H9 (cell line): ENCODE results near the gene OR8G5. TPM values are rescaled to one million over a fixed set of nuclear protein-coding genes. Genes with fewer than 3 reads are reported as not detected.

Source experiments
- DNase-seq: peaks from one replicate; pipeline ENCODE4 v3.0.0-alpha.2; 2017
- H2AFZ ChIP-seq: one replicate; pipeline ENCODE4 v1.6.1; 2013; ENCODE audit warnings: mild to moderate bottlenecking, low read length, control low read depth, moderate library complexity
- H2AK5ac ChIP-seq: 2 replicates; pipeline ENCODE4 v1.6.1; 2013; ENCODE audit warnings: low read length, control low read depth, mixed read lengths; ENCODE audit not compliant: insufficient read length
- H2BK120ac ChIP-seq: one replicate; pipeline ENCODE4 v1.6.1; 2013; ENCODE audit warnings: low read depth, mild to moderate bottlenecking, low read length, control low read depth, inconsistent platforms; ENCODE audit not compliant: poor library complexity, severe bottlenecking
- H2BK12ac ChIP-seq: 2 replicates; pipeline ENCODE4 v1.6.1; 2013; ENCODE audit warnings: low read length, control low read depth, mixed read lengths, low read depth; ENCODE audit not compliant: insufficient read length
- H2BK15ac ChIP-seq: 2 replicates; pipeline ENCODE4 v1.6.1; 2013; ENCODE audit warnings: low read depth, low read length, control low read depth
- H2BK20ac ChIP-seq: one replicate; pipeline ENCODE4 v1.6.1; 2013; ENCODE audit warnings: low read depth, mild to moderate bottlenecking, low read length, control low read depth, inconsistent platforms; ENCODE audit not compliant: poor library complexity, severe bottlenecking
- H2BK5ac ChIP-seq: 2 replicates; pipeline ENCODE4 v1.6.1; 2013; ENCODE audit warnings: low read length, control low read depth, mixed read lengths; ENCODE audit not compliant: insufficient read length
- H3K14ac ChIP-seq: 2 replicates; pipeline ENCODE4 v1.6.1; 2013; ENCODE audit warnings: low read length, control low read depth; ENCODE audit not compliant: insufficient read depth
- H3K18ac ChIP-seq: 2 replicates; pipeline ENCODE4 v1.6.1; 2013; ENCODE audit warnings: low read depth, mild to moderate bottlenecking, mixed read lengths, low read length, control low read depth; ENCODE audit not compliant: insufficient read length
- H3K23ac ChIP-seq: 2 replicates; pipeline ENCODE4 v1.6.1; 2013; ENCODE audit warnings: low read length, control low read depth, mixed read lengths, low read depth; ENCODE audit not compliant: insufficient read length
- H3K23me2 ChIP-seq: 2 replicates; pipeline ENCODE4 v1.6.1; 2013; ENCODE audit warnings: low read depth, mild to moderate bottlenecking, mixed read lengths, low read length, control low read depth; ENCODE audit not compliant: insufficient read length, poor library complexity, severe bottlenecking
- H3K27ac ChIP-seq: 2 replicates; pipeline ENCODE4 v1.5.1; 2013; ENCODE audit warnings: low read length, control low read depth, mixed read lengths, low read depth; ENCODE audit not compliant: insufficient read length
- H3K27me3 ChIP-seq: 2 replicates; pipeline ENCODE4 v1.6.1; 2013; ENCODE audit warnings: low read length, control low read depth, inconsistent platforms; ENCODE audit not compliant: insufficient read depth
- H3K4ac ChIP-seq: 2 replicates; pipeline ENCODE4 v1.6.1; 2013; ENCODE audit warnings: low read depth, mild to moderate bottlenecking, control low read depth, inconsistent platforms, low read length, moderate library complexity
- H3K4me1 ChIP-seq: 2 replicates; pipeline ENCODE4 v1.6.1; 2013; ENCODE audit warnings: low read length, control low read depth, inconsistent platforms; ENCODE audit not compliant: insufficient read depth
- H3K4me2 ChIP-seq: 2 replicates; pipeline ENCODE4 v1.6.1; 2013; ENCODE audit warnings: low read length, control low read depth, mixed read lengths; ENCODE audit not compliant: insufficient read length, insufficient read depth
- H3K56ac ChIP-seq: 2 replicates; pipeline ENCODE4 v1.6.1; 2013; ENCODE audit warnings: low read depth, mild to moderate bottlenecking, mixed read lengths, low read length, control low read depth; ENCODE audit not compliant: insufficient read length
- H3K79me1 ChIP-seq: 2 replicates; pipeline ENCODE4 v1.6.1; 2013; ENCODE audit warnings: low read depth, mild to moderate bottlenecking, moderate library complexity, low read length, control low read depth, inconsistent platforms; ENCODE audit not compliant: insufficient read depth, poor library complexity, severe bottlenecking
- H3K79me2 ChIP-seq: 2 replicates; pipeline ENCODE4 v1.6.1; 2013; ENCODE audit warnings: low read length, control low read depth, inconsistent platforms; ENCODE audit not compliant: insufficient read depth
- H3K9ac ChIP-seq: 2 replicates; pipeline ENCODE4 v1.6.1; 2013; ENCODE audit warnings: low read length, control low read depth, mixed read lengths; ENCODE audit not compliant: insufficient read length; ENCODE audit errors: extremely low read depth
- H3K9me3 ChIP-seq: one replicate; pipeline ENCODE4 v1.6.1; 2013; ENCODE audit warnings: low read depth, low read length, inconsistent platforms; ENCODE audit not compliant: control insufficient read depth
- H3T11ph ChIP-seq: one replicate; pipeline ENCODE4 v1.6.1; 2013; ENCODE audit warnings: mild to moderate bottlenecking, low read length, control low read depth, inconsistent platforms
- H4K20me1 ChIP-seq: one replicate; pipeline ENCODE4 v1.6.1; 2013; ENCODE audit not compliant: control insufficient read depth, insufficient read length, insufficient read depth
- H4K5ac ChIP-seq: 2 replicates; pipeline ENCODE4 v1.6.1; 2013; ENCODE audit warnings: low read depth, mild to moderate bottlenecking, mixed read lengths, low read length, control low read depth; ENCODE audit not compliant: insufficient read length
- H4K8ac ChIP-seq: replicated peaks from 2 replicates; pipeline ENCODE4 v1.6.1; 2013; ENCODE audit warnings: low read length, control low read depth, mixed read lengths, low read depth; ENCODE audit not compliant: insufficient read length
- H4K91ac ChIP-seq: 2 replicates; pipeline ENCODE4 v1.6.1; 2013; ENCODE audit warnings: low read depth, mild to moderate bottlenecking, moderate library complexity, mixed read lengths, low read length, control low read depth; ENCODE audit not compliant: insufficient read length
- H3K27ac Mint-ChIP-seq, 3 experiments: 2 replicates in 2 of 3; 3 replicates in 1 of 3; pipeline ENCODE4 v1.8.0; 2020 to 2021; ENCODE audit warnings: mixed read lengths in 3 of 3, mild to moderate bottlenecking in 1 of 3, moderate library complexity in 1 of 3
- H3K27me3 Mint-ChIP-seq: 2 replicates; pipeline ENCODE4 v1.8.0; 2021; ENCODE audit warnings: low read depth, mild to moderate bottlenecking, moderate library complexity, mixed read lengths
- H3K36me3 Mint-ChIP-seq, 3 experiments: 2 replicates in 2 of 3; 3 replicates in 1 of 3; pipeline ENCODE4 v1.8.0; 2020 to 2021; ENCODE audit warnings: low read depth in 3 of 3, mixed read lengths in 3 of 3; ENCODE audit not compliant: insufficient read depth in 1 of 3
- H3K4me1 Mint-ChIP-seq, 2 experiments: 2 replicates each; pipeline ENCODE4 v1.8.0; 2020; ENCODE audit warnings: mixed read lengths in 2 of 2
- H3K4me3 Mint-ChIP-seq, 2 experiments: 2 replicates in 1 of 2; 3 replicates in 1 of 2; pipeline ENCODE4 v1.8.0; 2020 to 2021; ENCODE audit warnings: mild to moderate bottlenecking in 2 of 2, mixed read lengths in 2 of 2, moderate library complexity in 1 of 2
- H3K9me3 Mint-ChIP-seq, 2 experiments: 2 replicates in 1 of 2; 3 replicates in 1 of 2; pipeline ENCODE4 v1.8.0; 2020; ENCODE audit warnings: mild to moderate bottlenecking in 2 of 2, mixed read lengths in 2 of 2, moderate library complexity in 1 of 2
- total RNA-seq: library from RNA; stranded (reverse); gene quantifications from 2 replicates; pipeline ENCODE4 v1.2.1, GENCODE V29; 2021
- TF ChIP-seq, protein P1 (sequence below): fragments of 200-600 bp; sonication (generic); conservative IDR thresholded peaks from 3 replicates; pipeline ENCODE4 v1.8.0; 2021; ENCODE audit warnings: antibody characterized with exemption, mild to moderate bottlenecking

OR8G5 gene
- total RNA-seq, 1 experiment from 2014 or later = not detected

DNA sequence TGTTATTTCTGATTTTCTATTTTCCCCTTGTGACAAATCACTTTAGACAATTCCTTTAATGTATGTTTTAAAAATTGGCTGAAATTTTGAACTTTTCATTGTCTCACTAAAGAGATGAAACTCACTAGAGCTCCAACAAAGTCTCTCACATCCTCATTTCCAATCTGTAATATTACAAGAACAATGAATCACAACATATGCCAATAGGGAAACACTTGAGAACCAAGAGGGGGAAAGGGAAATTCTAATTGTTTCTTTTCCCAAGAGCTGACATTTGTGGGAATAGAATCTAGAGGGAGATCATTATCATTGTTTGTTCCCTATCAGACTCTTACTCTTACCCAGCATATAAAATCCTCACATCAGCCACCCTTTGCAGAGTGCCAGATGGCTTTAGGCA lies 44.9 kb upstream of the OR8G5 start:
- Histone ChIP-seq H3K14ac (no peak overlapping the region), H3K27ac (no peak overlapping the region), H2BK120ac (no peak overlapping the region), H3K79me2 (0 out of 2 replicates have a peak, but pooled peaks cover 2% of the 10 kb centered on the region), H3K18ac (no peak overlapping the region), H3K27me3 (no peaks in the 10 kb centered on the region), H3K56ac (no peak overlapping the region), H2BK15ac (no peak overlapping the region), H4K20me1 (no peaks in the 10 kb centered on the region), H4K91ac (no peak overlapping the region), H3K23ac (no peak overlapping the region), H4K8ac (no peak overlapping the region), H2BK12ac (no peak overlapping the region), H3K79me1 (no peaks in the 10 kb centered on the region), H3K9ac (no peak overlapping the region), H2AFZ (no peak overlapping the region), H2BK20ac (no peak overlapping the region), H3K4ac (no peak overlapping the region), H3K23me2 (no peaks in the 10 kb centered on the region), H3K9me3 (no peaks in the 10 kb centered on the region), H3K4me2 (no peak overlapping the region), H3K4me1 (no peaks in the 10 kb centered on the region), H4K5ac (no peak overlapping the region), H2BK5ac (no peak overlapping the region), H3T11ph (no peak overlapping the region), H2AK5ac (no peak overlapping the region)
- no peak for DNase-seq
- no peak overlapping the region for H3K4me3 Mint-ChIP-seq
- H3K9me3 Mint-ChIP-seq = no peaks in the 10 kb centered on the region
- no peaks in the 10 kb centered on the region for H3K36me3 Mint-ChIP-seq
- H3K4me1 Mint-ChIP-seq = peaks cover 3% of the 10 kb centered on the region in 2 experiments; a peak in 3 of 4 replicates
- TF ChIP-seq, protein P1, sequence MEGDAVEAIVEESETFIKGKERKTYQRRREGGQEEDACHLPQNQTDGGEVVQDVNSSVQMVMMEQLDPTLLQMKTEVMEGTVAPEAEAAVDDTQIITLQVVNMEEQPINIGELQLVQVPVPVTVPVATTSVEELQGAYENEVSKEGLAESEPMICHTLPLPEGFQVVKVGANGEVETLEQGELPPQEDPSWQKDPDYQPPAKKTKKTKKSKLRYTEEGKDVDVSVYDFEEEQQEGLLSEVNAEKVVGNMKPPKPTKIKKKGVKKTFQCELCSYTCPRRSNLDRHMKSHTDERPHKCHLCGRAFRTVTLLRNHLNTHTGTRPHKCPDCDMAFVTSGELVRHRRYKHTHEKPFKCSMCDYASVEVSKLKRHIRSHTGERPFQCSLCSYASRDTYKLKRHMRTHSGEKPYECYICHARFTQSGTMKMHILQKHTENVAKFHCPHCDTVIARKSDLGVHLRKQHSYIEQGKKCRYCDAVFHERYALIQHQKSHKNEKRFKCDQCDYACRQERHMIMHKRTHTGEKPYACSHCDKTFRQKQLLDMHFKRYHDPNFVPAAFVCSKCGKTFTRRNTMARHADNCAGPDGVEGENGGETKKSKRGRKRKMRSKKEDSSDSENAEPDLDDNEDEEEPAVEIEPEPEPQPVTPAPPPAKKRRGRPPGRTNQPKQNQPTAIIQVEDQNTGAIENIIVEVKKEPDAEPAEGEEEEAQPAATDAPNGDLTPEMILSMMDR = no peak
- H3K27ac Mint-ChIP-seq = no peak overlapping the region
- peaks cover 6% of the 10 kb centered on the region; the same call in 1 of the 2 replicates for H3K27me3 Mint-ChIP-seq
